Measurements from ENCODE around the gene DEPP1. TPM values are rescaled to one million over a fixed set of nuclear protein-coding genes. Genes with fewer than 3 reads are reported as not detected.

The DEPP1 gene
- total and polyA plus RNA-seq, 10 of the 15 experiments (the other 5 are each of a cell fraction or from before 2014, with no cell fraction given), result 1.7 to 12.1 (median 7.3) TPM

DNA sequence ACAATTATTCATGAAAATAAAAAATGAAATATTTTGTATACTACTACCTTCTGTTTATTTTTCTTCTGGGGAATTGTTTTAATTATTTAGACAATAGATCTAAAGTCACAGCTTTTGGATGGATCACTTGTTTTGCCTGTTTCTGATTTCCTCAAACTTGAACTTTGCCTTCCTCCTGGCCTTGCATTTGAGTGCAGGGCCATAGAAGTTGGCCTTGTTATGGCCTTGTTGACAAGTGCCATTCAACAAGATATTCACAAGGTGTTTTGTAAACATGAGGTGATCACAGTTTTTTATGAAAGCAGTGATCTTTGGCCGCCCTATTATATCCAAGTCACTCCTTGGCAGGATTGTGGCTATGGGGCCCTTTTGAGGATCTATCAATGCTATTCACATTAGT lies 26.7 kb upstream of the DEPP1 start:
- 0 out of 4 replicates have a peak, but pooled peaks cover 0 to 3% of the 10 kb centered on the region in 2 experiments for H3K36me3 ChIP-seq (ENCODE audit: control insufficient read depth in 2 of 2, insufficient read depth in 2 of 2, low read length in 1 of 2)
- peaks cover 4% of the 10 kb centered on the region for H3K9me3 ChIP-seq (replicated peaks; ENCODE audit: control insufficient read depth, insufficient read depth, low read length)
- no TSS peak for BruUV-seq (replicated peaks)
- no peak overlapping the region for H3K9ac ChIP-seq (ENCODE audit: control insufficient read depth, insufficient read depth, low read length)
- TF ChIP-seq CHD4 (IDR thresholded peaks at IDR 0.05) (no peak), ZBED1 (IDR thresholded peaks at IDR 0.05; ENCODE audit: borderline replicate concordance) (no peak), EZH2 (IDR thresholded peaks at IDR 0.05; ENCODE audit: borderline replicate concordance, control insufficient read depth, low read depth, low read length) (no peak), NR2F1 (conservative IDR thresholded peaks at IDR 0.05) (no peak), SMARCA5 (IDR thresholded peaks at IDR 0.05) (no peak), SIN3A (IDR thresholded peaks at IDR 0.05; ENCODE audit: low read depth, low read length) (no peak), SIX5 (IDR thresholded peaks at IDR 0.05; ENCODE audit: low read depth, low read length, severe bottlenecking) (no peak), FOS (IDR thresholded peaks at IDR 0.05; ENCODE audit: borderline replicate concordance, extremely low read depth, insufficient read length) (no peak), HDAC6 (IDR thresholded peaks at IDR 0.05; ENCODE audit: unreplicated experiment) (no peak)
- TF ChIP-seq, protein P1, sequence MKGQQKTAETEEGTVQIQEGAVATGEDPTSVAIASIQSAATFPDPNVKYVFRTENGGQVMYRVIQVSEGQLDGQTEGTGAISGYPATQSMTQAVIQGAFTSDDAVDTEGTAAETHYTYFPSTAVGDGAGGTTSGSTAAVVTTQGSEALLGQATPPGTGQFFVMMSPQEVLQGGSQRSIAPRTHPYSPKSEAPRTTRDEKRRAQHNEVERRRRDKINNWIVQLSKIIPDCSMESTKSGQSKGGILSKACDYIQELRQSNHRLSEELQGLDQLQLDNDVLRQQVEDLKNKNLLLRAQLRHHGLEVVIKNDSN (IDR thresholded peaks at IDR 0.05; ENCODE audit: borderline replicate concordance, extremely low read length, insufficient read depth, low read depth, low read length), result no peak
- TF ChIP-seq, protein P2, sequence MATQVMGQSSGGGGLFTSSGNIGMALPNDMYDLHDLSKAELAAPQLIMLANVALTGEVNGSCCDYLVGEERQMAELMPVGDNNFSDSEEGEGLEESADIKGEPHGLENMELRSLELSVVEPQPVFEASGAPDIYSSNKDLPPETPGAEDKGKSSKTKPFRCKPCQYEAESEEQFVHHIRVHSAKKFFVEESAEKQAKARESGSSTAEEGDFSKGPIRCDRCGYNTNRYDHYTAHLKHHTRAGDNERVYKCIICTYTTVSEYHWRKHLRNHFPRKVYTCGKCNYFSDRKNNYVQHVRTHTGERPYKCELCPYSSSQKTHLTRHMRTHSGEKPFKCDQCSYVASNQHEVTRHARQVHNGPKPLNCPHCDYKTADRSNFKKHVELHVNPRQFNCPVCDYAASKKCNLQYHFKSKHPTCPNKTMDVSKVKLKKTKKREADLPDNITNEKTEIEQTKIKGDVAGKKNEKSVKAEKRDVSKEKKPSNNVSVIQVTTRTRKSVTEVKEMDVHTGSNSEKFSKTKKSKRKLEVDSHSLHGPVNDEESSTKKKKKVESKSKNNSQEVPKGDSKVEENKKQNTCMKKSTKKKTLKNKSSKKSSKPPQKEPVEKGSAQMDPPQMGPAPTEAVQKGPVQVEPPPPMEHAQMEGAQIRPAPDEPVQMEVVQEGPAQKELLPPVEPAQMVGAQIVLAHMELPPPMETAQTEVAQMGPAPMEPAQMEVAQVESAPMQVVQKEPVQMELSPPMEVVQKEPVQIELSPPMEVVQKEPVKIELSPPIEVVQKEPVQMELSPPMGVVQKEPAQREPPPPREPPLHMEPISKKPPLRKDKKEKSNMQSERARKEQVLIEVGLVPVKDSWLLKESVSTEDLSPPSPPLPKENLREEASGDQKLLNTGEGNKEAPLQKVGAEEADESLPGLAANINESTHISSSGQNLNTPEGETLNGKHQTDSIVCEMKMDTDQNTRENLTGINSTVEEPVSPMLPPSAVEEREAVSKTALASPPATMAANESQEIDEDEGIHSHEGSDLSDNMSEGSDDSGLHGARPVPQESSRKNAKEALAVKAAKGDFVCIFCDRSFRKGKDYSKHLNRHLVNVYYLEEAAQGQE (IDR thresholded peaks at IDR 0.05; ENCODE audit: low read depth, low read length), result no peak
- CTCF ChIA-PET, result interaction anchor here (1.0 to 2.3 kb wide), 5 partner anchors 11 to 230 kb away, joined by 3 to 10 read pairs (median 3); no protein-coding TSS in a partner anchor
- no peak for ATAC-seq
- H3K4me1 ChIP-seq (ENCODE audit: control insufficient read depth, insufficient read depth, low read length), result peaks cover 4% of the 10 kb centered on the region; the same call in 1 of the 2 replicates
- no peak overlapping the region for H3K4me2 ChIP-seq (ENCODE audit: control insufficient read depth, insufficient read depth)
- DNase-seq (ENCODE audit: low read depth, low spot score), result no peak
- H4K20me1 ChIP-seq (ENCODE audit: control insufficient read depth, insufficient read depth), result no peaks in the 10 kb centered on the region
- no peaks in the 10 kb centered on the region for H3K27me3 ChIP-seq (replicated peaks in 1 of 2; ENCODE audit: control insufficient read depth in 2 of 2, insufficient read depth in 2 of 2, low read length in 1 of 2)
- intact Hi-C loops (cut with micrococcal nuclease; ENCODE audit: unreplicated experiment), result loop anchor here (10.0 kb wide), 1 partner anchor 950 kb away; no protein-coding TSS in a partner anchor
- FAIRE-seq, result no peak
- peaks cover 11% of the 10 kb centered on the region for H3K79me2 ChIP-seq (ENCODE audit: control insufficient read depth, insufficient read depth, low read length)
- RAD21 ChIA-PET (ENCODE audit: unreplicated experiment), result interaction anchor here (1.3 to 4.8 kb wide), 2 partner anchors 72 to 230 kb away, joined by 3 to 24 read pairs; no protein-coding TSS in a partner anchor
- H3K4me3 ChIP-seq, result no peak overlapping the region
- SMC1A ChIA-PET (ENCODE audit: uncharacterized antibody, unreplicated experiment), result interaction anchor here (6.6 kb wide), 1 partner anchor 72 kb away, joined by 48 read pairs; no protein-coding TSS in a partner anchor
- 95% methylated on average over 1 of the region's 1 CpG for WGBS (ENCODE audit: insufficient coverage, insufficient replicate concordance, low lambda C conversion rate, missing lambda C conversion rate)
- POLR2A ChIA-PET, result no interaction called here
- in situ Hi-C loops (cut with MboI), result loop anchor here (10.0 kb wide), 1 partner anchor 1020 kb away; no protein-coding TSS in a partner anchor
- H2AFZ ChIP-seq (ENCODE audit: control insufficient read depth, low read depth, low read length), result no peak overlapping the region
- no peak overlapping the region for H3K27ac ChIP-seq (ENCODE audit: control insufficient read depth, insufficient read depth)
